Measurements from ENCODE around the gene MAP1LC3C.
"Not testable (repeated sequence)": the region's sequence is repeated elsewhere in the genome, so short reads cannot be mapped to it uniquely, and the experiment has no call there.

MAP1LC3C gene

GRCh38 chr1:241997401-241997998 is 1.4 kb downstream of the MAP1LC3C start:
- no peak for DNase-seq (ENCODE audit: extremely low read depth, low read depth)
- H3K4me3 ChIP-seq (replicated peaks; ENCODE audit: low read depth, low read length): no peak overlapping the region
- TF ChIP-seq, protein P1, sequence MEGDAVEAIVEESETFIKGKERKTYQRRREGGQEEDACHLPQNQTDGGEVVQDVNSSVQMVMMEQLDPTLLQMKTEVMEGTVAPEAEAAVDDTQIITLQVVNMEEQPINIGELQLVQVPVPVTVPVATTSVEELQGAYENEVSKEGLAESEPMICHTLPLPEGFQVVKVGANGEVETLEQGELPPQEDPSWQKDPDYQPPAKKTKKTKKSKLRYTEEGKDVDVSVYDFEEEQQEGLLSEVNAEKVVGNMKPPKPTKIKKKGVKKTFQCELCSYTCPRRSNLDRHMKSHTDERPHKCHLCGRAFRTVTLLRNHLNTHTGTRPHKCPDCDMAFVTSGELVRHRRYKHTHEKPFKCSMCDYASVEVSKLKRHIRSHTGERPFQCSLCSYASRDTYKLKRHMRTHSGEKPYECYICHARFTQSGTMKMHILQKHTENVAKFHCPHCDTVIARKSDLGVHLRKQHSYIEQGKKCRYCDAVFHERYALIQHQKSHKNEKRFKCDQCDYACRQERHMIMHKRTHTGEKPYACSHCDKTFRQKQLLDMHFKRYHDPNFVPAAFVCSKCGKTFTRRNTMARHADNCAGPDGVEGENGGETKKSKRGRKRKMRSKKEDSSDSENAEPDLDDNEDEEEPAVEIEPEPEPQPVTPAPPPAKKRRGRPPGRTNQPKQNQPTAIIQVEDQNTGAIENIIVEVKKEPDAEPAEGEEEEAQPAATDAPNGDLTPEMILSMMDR (IDR thresholded peaks at IDR 0.05; ENCODE audit: low read depth, low read length, missing control alignments): no peak

- TF ChIP-seq, protein P1 (IDR thresholded peaks at IDR 0.05; ENCODE audit: low read depth, low read length, missing control alignments): no peak
- no peak overlapping the region for H3K4me3 ChIP-seq (replicated peaks; ENCODE audit: low read depth, low read length)
- no peak for DNase-seq (ENCODE audit: extremely low read depth, low read depth)
Observed at GRCh38 chr1:241994171-241994570, 4.7 kb downstream of the MAP1LC3C start.

DNA sequence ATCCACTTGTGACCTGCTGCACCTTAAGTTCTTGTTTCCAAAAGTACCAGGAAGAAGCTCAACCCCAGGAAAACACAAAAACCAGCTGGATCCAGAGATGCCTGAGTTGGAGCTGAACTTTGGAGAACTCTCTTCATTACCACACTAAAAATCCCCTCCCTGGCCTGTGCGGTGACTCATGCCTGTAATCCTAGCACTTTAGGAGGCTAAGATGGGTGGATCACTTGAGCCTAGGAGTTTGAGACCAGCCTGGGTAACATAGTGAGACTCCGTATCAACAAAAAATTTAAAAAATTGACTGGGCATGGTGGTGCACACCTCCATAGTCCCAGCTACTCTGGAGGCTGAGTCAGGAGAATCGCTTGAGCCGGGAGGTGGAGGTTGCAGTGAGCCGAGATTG is 6.2 kb downstream of the MAP1LC3C start:
- peak; percentile 42 for DNase-seq (ENCODE audit: extremely low read depth, low read depth)
- H3K4me3 ChIP-seq (replicated peaks; ENCODE audit: low read depth, low read length): no peak overlapping the region
- TF ChIP-seq, protein P1 (IDR thresholded peaks at IDR 0.05; ENCODE audit: low read depth, low read length, missing control alignments): no peak

DNA sequence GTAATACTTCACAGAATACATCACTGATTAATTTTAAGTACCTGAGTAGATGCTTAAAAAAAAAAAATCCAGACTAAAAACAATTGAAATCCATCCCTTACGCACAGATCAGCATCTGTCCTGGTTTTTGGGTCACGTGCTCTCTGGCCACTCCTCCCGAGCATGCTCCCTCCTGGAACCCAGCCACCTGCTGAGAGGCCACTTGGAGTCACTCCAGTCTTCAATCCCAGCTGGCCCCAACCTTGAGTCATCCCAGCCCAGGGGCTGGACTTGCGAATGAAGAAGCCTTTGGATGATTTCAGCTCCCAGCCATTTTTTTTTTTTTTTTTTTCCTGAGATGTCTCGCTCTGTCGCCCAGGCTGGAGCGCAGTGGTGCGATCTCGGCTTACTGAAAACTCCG is 8.9 kb downstream of the MAP1LC3C start:
- TF ChIP-seq, protein P1 (IDR thresholded peaks at IDR 0.05; ENCODE audit: low read depth, low read length, missing control alignments): no peak
- no peak overlapping the region for H3K4me3 ChIP-seq (replicated peaks; ENCODE audit: low read depth, low read length)
- DNase-seq (ENCODE audit: extremely low read depth, low read depth): peak; percentile 95

GRCh38 chr1:241988389-241988930 is 10.4 kb downstream of the MAP1LC3C start:
- not testable (repeated sequence) for H3K4me3 ChIP-seq (replicated peaks; ENCODE audit: low read depth, low read length); DNase-seq (ENCODE audit: extremely low read depth, low read depth)

DNA sequence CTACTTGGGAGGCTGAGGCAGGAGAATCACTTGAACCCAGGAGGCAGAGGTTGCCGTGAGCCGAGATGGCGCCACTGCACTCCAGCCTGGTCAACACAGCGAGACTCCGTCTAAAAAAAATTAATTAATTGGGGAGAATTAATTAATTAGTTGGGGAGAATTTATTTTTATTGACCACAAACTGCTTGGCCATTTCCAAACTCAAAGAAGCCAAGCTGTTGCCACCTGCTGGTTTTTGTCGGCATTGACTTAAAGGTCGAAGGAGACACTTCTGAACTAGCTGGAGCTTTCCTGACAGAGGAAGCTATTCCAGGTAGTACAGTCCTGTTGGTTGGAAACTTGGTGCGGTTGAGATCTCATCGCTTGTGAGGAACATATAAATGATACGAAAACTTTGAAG is 13.1 kb downstream of the MAP1LC3C start:
- TF ChIP-seq, protein P1 (IDR thresholded peaks at IDR 0.05; ENCODE audit: low read depth, low read length, missing control alignments): peak; percentile 68
- no peak for DNase-seq (ENCODE audit: extremely low read depth, low read depth)
- no peak overlapping the region for H3K4me3 ChIP-seq (replicated peaks; ENCODE audit: low read depth, low read length)

DNA sequence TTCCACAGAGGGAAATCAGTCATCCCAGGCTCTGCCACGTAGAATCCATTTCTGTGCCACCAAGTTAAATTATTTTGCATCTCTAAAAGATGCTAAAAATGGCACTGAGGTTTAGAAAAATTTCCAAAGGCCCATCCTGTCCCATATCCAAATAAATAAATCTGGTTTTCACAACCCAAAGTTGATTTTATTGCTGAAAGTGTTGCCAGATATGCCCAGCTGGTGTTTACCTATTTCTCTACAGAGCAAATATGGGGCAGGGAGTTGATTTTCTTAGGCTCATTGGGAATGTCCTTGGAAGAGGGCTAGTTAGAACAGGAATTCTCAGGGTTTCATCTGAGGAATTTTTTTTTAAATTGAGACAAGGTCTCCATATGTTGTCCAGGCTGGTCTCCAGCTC is 19.0 kb downstream of the MAP1LC3C start:
- DNase-seq (ENCODE audit: extremely low read depth, low read depth): no peak
- H3K4me3 ChIP-seq (replicated peaks; ENCODE audit: low read depth, low read length): no peak overlapping the region
- TF ChIP-seq, protein P1 (IDR thresholded peaks at IDR 0.05; ENCODE audit: low read depth, low read length, missing control alignments): no peak
